Epithelial cell of esophagus (primary cell): Measurements from ENCODE around the gene SPINK5.
"Not testable (repeated sequence)": the region's sequence is repeated elsewhere in the genome, so short reads cannot be mapped to it uniquely, and the experiment has no call there.

Source experiments
- DNase-seq: peaks from one replicate; pipeline ENCODE4 v3.0.0; 2010; ENCODE audit warnings: low read depth
- H3K4me3 ChIP-seq: 2 replicates; pipeline ENCODE4 v1.5.1; 2011; ENCODE audit warnings: mild to moderate bottlenecking, low read length, control low read depth
- CTCF ChIP-seq: IDR thresholded peaks from 2 replicates; pipeline ENCODE4 v1.5.1; 2011; ENCODE audit warnings: low read depth, mild to moderate bottlenecking, low read length, control low read depth, inconsistent platforms; ENCODE audit not compliant: insufficient read depth; ENCODE audit errors: missing control alignments

The SPINK5 gene

DNA sequence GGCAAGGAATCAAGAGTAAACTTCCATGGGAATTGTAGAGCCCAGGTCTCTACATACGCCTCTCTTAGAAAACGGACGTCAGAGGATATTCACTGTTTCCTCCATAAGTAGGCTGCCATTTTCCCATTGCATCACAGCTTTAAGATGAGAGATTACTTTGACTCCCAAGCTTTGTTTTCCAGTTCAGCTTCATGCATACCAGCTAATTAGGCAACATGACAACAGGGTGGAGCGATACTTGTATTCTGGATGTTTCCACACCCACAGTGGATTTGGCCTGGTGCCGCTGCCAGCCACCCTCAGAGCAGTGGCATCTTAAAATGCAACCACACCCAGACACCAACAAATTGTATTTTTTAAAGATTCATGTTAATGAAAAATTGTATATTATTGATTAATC is 20.9 kb upstream of the SPINK5 start:
- TF ChIP-seq CTCF: no peak
- no peak overlapping the region for H3K4me3 ChIP-seq
- DNase-seq: peak; percentile 43

GRCh38 chr5:148043705-148044104 is 20.1 kb upstream of the SPINK5 start:
- peak; percentile 34 for DNase-seq

DNA sequence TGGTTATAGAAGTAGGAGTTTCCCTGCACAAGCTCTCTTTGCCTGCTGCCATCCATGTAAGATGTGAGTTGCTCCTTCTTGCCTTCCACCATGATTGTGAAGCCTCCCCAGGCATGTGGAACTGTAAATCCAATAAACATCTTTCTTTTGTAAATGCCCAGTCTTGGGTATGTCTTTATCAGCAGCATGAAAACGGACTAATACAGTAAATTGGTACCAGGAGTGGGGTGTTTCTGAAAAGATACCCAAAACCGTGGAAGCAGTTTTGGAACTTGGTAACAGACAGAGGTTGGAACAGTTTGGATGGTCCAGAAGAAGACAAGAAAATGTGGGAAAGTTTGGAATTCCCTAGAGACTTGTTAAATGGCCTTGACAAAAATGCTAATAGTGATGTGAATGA is 8.6 kb upstream of the SPINK5 start:
- DNase-seq, H3K4me3 ChIP-seq: not testable (repeated sequence)

More at GRCh38 chr5:148043705-148044104, 20.1 kb upstream of the SPINK5 start:
- TF ChIP-seq CTCF: no peak
- no peak overlapping the region for H3K4me3 ChIP-seq

- no peak for TF ChIP-seq CTCF
- no peak overlapping the region for H3K4me3 ChIP-seq
- DNase-seq: no peak
These were observed 3.5 kb upstream of the SPINK5 start for GRCh38 chr5:148060309-148060708.

DNA sequence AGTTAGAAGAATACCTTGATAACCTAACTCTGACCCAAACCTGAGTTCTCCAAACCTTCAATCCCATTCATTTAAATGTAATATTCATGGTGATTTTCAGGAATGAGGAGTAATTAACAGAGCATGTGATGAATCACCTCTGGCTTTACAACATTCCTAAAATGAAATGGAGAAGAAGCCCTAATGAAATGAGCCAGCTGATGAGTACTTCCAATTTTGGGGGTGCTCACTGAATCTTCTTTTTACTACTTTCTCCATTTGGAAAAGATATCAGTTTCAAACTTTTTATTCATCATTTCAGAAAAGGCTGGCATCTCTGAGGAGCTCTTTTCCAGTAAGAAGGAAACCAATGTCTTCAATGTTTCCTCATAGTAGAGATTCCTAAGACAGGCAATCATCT is 2.9 kb upstream of the SPINK5 start:
- no peak overlapping the region for H3K4me3 ChIP-seq
- TF ChIP-seq CTCF: no peak
- peak; percentile 54 for DNase-seq

GRCh38 chr5:148070621-148071020 is 6.8 kb downstream of the SPINK5 start:
- no peak for TF ChIP-seq CTCF
- no peak overlapping the region for H3K4me3 ChIP-seq
- peak; percentile 74 for DNase-seq

DNA sequence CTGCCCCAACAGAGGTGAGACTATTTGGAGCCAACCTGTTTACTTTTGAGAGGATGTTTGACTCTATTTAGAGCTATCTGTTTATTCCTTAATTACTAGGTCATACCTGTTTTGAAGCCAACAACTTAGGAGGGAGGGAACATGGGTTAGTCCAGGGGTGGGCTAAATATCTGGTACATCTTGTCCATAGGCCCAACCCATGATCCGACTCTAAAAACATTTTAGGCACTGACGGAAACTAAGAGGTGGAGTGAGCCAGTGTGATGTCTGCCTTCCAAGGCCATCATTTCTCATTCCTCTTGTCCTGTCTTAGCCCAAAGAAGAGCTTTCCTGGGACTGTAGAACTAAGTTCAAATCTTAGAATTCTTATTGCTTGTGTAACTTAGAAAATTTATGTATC is 8.4 kb downstream of the SPINK5 start:
- DNase-seq: peak; percentile 27
- H3K4me3 ChIP-seq: no peak overlapping the region
- TF ChIP-seq CTCF: no peak

- H3K4me3 ChIP-seq: no peak overlapping the region
- no peak for DNase-seq
- TF ChIP-seq CTCF: no peak
These were observed 11.7 kb downstream of the SPINK5 start for GRCh38 chr5:148075529-148075928.
